Type B pancreatic cell (in vitro differentiated cells): ENCODE data around the gene CHD1. TPM values are rescaled to one million over a fixed set of nuclear protein-coding genes. Genes with fewer than 3 reads are reported as not detected.

Source experiments
- DNase-seq: peaks from one replicate; pipeline ENCODE4 v3.0.0; 2021; ENCODE audit warnings: mixed read lengths; ENCODE audit not compliant: unreplicated experiment; ENCODE audit errors: extremely low spot score
- H3K27ac Mint-ChIP-seq: 2 replicates; pipeline ENCODE4 v1.8.0; 2021; ENCODE audit warnings: mild to moderate bottlenecking, mixed read lengths
- H3K27me3 Mint-ChIP-seq: 2 replicates; pipeline ENCODE4 v1.8.0; 2021; ENCODE audit warnings: mixed read lengths
- H3K36me3 Mint-ChIP-seq: 2 replicates; pipeline ENCODE4 v1.8.0; 2021; ENCODE audit warnings: mixed read lengths
- H3K4me1 Mint-ChIP-seq: one replicate; pipeline ENCODE4 v1.8.0; 2021; ENCODE audit warnings: mixed read lengths; ENCODE audit not compliant: unreplicated experiment
- H3K4me3 Mint-ChIP-seq: 2 replicates; pipeline ENCODE4 v1.8.0; 2021; ENCODE audit warnings: mild to moderate bottlenecking, mixed read lengths
- H3K9me3 Mint-ChIP-seq: 2 replicates; pipeline ENCODE4 v1.8.0; 2021; ENCODE audit warnings: mixed read lengths
- CTCF ChIP-seq: fragments of 200-600 bp; sonication (generic); conservative IDR thresholded peaks from 2 replicates; pipeline ENCODE4 v1.5.0; 2021; ENCODE audit warnings: antibody characterized with exemption, mild to moderate bottlenecking
- total RNA-seq: library from RNA; stranded (reverse); gene quantifications from 2 replicates; pipeline ENCODE4 v1.2.1, GENCODE V29; 2021; ENCODE audit warnings: low replicate concordance

CHD1 gene
- total RNA-seq, 1 donor from 2014 or later = 56.2 TPM

GRCh38 chr5:98840946-98841345 is 87.9 kb downstream of the CHD1 start:
- no peaks in the 10 kb centered on the region for H3K4me1 Mint-ChIP-seq
- H3K4me3 Mint-ChIP-seq = no peak overlapping the region
- peaks cover 4% of the 10 kb centered on the region for H3K9me3 Mint-ChIP-seq
- no peaks in the 10 kb centered on the region for H3K27me3 Mint-ChIP-seq
- no peak for DNase-seq
- H3K36me3 Mint-ChIP-seq = no peaks in the 10 kb centered on the region
- TF ChIP-seq CTCF = no peak
- no peak overlapping the region for H3K27ac Mint-ChIP-seq

DNA sequence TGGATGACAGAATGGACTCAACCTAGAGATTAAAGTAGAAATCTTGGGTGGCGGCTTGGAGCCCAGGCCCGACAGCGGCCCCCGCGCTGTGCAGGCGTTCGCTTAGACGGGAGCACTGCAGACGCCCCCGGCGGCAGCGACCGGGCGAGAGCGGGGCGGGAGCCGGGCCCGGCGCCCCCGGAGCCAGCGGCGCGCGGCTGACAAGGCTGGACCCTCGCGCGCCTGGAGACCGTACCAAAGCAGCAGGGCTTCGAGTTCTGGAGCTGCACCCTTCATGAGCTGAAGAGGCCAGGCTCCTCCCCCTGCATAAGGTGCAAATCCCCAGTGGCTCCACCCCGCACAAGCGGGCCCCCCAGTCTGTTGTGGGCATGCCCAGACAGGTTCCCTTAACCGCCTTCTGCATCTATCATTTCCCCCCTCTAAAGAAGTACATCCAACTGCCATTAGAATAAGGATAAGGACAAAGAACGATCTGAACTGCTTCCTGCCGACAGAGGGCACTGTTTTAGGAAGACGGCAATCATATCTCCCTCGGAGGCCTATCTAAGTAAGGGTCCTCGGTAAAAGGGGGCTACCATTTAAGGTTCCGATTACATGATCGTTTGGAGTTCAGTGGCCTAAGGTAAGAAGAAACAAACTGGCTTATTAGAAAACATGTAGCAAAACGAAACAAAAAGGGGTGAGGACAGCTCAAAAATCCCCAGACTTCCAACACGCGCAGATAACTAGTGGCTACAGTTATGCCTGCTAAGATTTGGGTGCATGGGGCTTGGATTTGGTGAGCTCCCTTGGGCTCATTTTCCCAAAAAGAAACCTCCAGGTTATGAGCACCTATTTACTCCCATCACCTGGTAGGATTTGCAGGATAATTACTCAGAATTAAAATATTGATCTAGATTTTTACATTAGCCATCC is 89.1 kb downstream of the CHD1 start:
- no peak for DNase-seq
- TF ChIP-seq CTCF = no peak
- no peak overlapping the region for H3K27ac Mint-ChIP-seq

DNA sequence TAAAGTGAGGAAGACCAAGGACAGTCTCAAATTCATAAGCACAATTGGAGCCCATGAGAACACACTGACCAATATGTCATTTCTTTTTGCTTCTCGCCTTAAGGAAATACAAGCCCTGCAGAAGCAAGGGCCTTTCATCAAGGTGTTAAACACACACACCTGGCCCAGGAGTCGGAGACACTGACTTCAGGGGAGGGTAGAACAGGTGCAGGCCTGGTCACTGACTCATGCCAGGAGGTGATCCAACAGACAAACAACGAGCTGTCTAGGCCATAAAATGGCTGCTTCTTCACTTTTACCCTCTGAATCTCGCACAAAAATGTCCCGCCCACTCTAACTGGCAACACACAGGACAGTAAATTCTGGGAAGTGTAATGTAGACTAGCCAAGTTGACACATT is 92.6 kb downstream of the CHD1 start:
- Mint-ChIP-seq H3K4me1 (no peaks in the 10 kb centered on the region), H3K27ac (no peak overlapping the region), H3K4me3 (no peak overlapping the region), H3K9me3 (no peaks in the 10 kb centered on the region), H3K27me3 (no peaks in the 10 kb centered on the region), H3K36me3 (no peaks in the 10 kb centered on the region)
- DNase-seq = no peak
- TF ChIP-seq CTCF = no peak

More for the DNA sequence above, 89.1 kb downstream of the CHD1 start:
- no peaks in the 10 kb centered on the region for H3K4me1 Mint-ChIP-seq
- H3K9me3 Mint-ChIP-seq = no peaks in the 10 kb centered on the region
- H3K27me3 Mint-ChIP-seq = no peaks in the 10 kb centered on the region
- H3K36me3 Mint-ChIP-seq = no peaks in the 10 kb centered on the region
- no peak overlapping the region for H3K4me3 Mint-ChIP-seq

DNA sequence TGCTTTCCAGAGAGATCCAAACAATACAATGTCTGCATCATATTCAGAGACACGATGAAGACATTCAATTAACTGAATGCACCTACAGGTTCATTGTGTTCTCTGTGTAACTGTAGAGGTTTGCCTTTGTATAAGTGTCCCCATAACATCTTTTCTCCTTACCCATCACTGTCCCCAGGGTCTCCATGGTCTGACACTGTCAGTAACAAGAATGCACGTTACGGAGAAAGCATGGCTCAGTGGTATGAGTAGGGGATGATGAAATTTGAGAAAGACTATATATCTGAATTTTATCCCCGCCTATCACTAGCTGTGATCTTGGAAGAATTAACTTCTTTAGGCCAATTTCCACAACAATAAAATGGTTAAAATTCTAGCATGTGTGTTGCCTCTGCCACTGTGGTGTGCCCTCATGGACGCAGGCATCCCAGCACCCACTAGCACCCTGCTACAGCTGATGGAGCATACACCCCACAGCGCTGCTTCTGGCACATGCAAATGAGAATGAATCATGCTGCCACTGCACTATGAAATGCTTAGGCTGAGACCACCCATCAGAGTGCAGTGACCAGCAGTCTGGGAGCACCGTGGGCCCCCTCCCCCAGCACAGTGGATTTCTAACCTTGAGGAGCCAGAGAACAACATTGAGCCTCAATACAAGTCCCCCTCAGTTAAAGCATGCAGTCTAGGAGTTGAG is 101.1 kb downstream of the CHD1 start:
- DNase-seq = no peak
- H3K4me3 Mint-ChIP-seq = no peak overlapping the region
- H3K4me1 Mint-ChIP-seq = no peaks in the 10 kb centered on the region
- no peak overlapping the region for H3K27ac Mint-ChIP-seq
- no peaks in the 10 kb centered on the region for H3K9me3 Mint-ChIP-seq
- H3K27me3 Mint-ChIP-seq = no peaks in the 10 kb centered on the region
- no peaks in the 10 kb centered on the region for H3K36me3 Mint-ChIP-seq
- TF ChIP-seq CTCF = no peak

- Mint-ChIP-seq H3K27ac (no peak overlapping the region), H3K4me1 (no peaks in the 10 kb centered on the region), H3K27me3 (no peaks in the 10 kb centered on the region), H3K9me3 (no peaks in the 10 kb centered on the region), H3K36me3 (no peaks in the 10 kb centered on the region), H3K4me3 (no peak overlapping the region)
- no peak for DNase-seq
- peak; percentile 86 for TF ChIP-seq CTCF
These were observed 101.6 kb downstream of the CHD1 start for GRCh38 chr5:98827161-98827560.
